ENCODE results near the gene CHST6.

- TF ChIP-seq EZH2 (IDR thresholded peaks at IDR 0.05; ENCODE audit: borderline replicate concordance, control insufficient read depth, low read depth, low read length) (no peak), BHLHE40 (IDR thresholded peaks at IDR 0.05; ENCODE audit: borderline replicate concordance in 1 of 2, low read depth in 2 of 2, low read length in 1 of 2) (no peak), ZBED1 (IDR thresholded peaks at IDR 0.05; ENCODE audit: borderline replicate concordance) (no peak), EGR1 (IDR thresholded peaks at IDR 0.05; ENCODE audit: borderline replicate concordance in 1 of 2, low read depth in 2 of 2, low read length in 2 of 2) (no peak)
Measured at GRCh38 chr16:75529056-75529905, 34.0 kb upstream of the CHST6 start.

Data from GM12878 (cell line).